Aorta (tissue), 5 donors: ENCODE results near the gene SNED1. TPM values are rescaled to one million over a fixed set of nuclear protein-coding genes. Genes with fewer than 3 reads are reported as not detected.
"Not testable (repeated sequence)": the region's sequence is repeated elsewhere in the genome, so short reads cannot be mapped to it uniquely, and the experiment has no call there.

Experiments used
- ATAC-seq: fragments of 200-7000 bp; cut with Tn5 transposase; one replicate; pipeline ENCODE4 v1.9.1; 2022; ENCODE audit warnings: moderate library complexity; ENCODE audit not compliant: low FRiP score
- DNase-seq, 2 donors: peaks; one replicate each; pipeline ENCODE4 v3.0.0-alpha.2; 2020
- H3K27ac ChIP-seq, 2 donors: one replicate each; pipeline ENCODE4 v1.5.1; 2013; ENCODE audit warnings: low read length in 2 of 2, mild to moderate bottlenecking in 2 of 2, moderate library complexity in 2 of 2, control low read depth in 1 of 2, inconsistent platforms in 1 of 2, low read depth in 1 of 2
- H3K27me3 ChIP-seq, 2 donors: one replicate each; pipeline ENCODE4 v1.6.1; 2013; ENCODE audit warnings: control low read depth in 1 of 2, low read length in 1 of 2, mild to moderate bottlenecking in 1 of 2, moderate library complexity in 1 of 2; ENCODE audit not compliant: insufficient read depth in 2 of 2, control insufficient read depth in 1 of 2
- H3K36me3 ChIP-seq, 2 donors: one replicate each; pipeline ENCODE4 v1.6.1; 2013; ENCODE audit warnings: control low read depth in 1 of 2, low read length in 1 of 2, mild to moderate bottlenecking in 1 of 2; ENCODE audit not compliant: insufficient read depth in 2 of 2, control insufficient read depth in 1 of 2
- H3K4me1 ChIP-seq, 2 donors: one replicate each; pipeline ENCODE4 v1.6.1; 2013; ENCODE audit warnings: low read length in 2 of 2, control low read depth in 1 of 2, mild to moderate bottlenecking in 1 of 2, moderate library complexity in 1 of 2; ENCODE audit not compliant: insufficient read depth in 2 of 2, control insufficient read depth in 1 of 2
- H3K4me3 ChIP-seq, 2 donors: one replicate each; pipeline ENCODE4 v1.5.1; 2013; ENCODE audit warnings: low read length in 2 of 2, control low read depth in 1 of 2, mild to moderate bottlenecking in 1 of 2
- H3K9me3 ChIP-seq: one replicate; pipeline ENCODE4 v1.6.1; 2013; ENCODE audit warnings: mild to moderate bottlenecking, low read length; ENCODE audit not compliant: control insufficient read depth
- WGBS, 2 donors: extraction: QIAGEN DNeasy Blood & Tissue Kit; methylation state at CpG; one replicate each; pipeline ENCODE4 v1.1.7; 2013; 5-methylcytosine and 5-hydroxymethylcytosine counted together
- intact Hi-C, 2 donors: fragments of 100-400 bp; cut with DNase I; formaldehyde crosslinking; loops; one replicate each; pipeline versions ENCODE4 v1.14.2 to v1.15.0; 2022
- polyA plus RNA-seq, 2 donors: library from polyadenylated mRNA; stranded (reverse); fragments of 200-250 nt; gene quantifications; one replicate each; pipeline ENCODE4 v1.2.3, GENCODE V29; 2013
- total RNA-seq, 2 donors: library from RNA; stranded (reverse); fragmentation: NEBNext Ultra II Directional; extraction: Animal tissue kit (Norgen Biotek cat#: 25700); gene quantifications; one replicate each; pipeline ENCODE4 v1.2.1, GENCODE V29; 2021
- donor health status: healthy with polysubstance abuse.
- donor health status: Bipolar disorder and iron deficiency.
- donor health status: DM: no; HTN: no; CAD: no.
- donor health status: DM: no; HTN: no; CAD: no.
- donor health status: DM: yes; HTN: yes; CAD: no.

SNED1 gene
- total and polyA plus RNA-seq, 4 donors, result 5.9 to 149 (median 67.4) TPM

GRCh38 chr2:240970104-240970503 is 28.3 kb upstream of the SNED1 start:
- 91 to 94% methylated on average over 3 of the region's 3 CpGs for WGBS, 2 donors
- intact Hi-C loops, result no loop called here
- no peak for ATAC-seq
- no peak overlapping the region for H3K27ac ChIP-seq
- H3K4me1 ChIP-seq, result no peaks in the 10 kb centered on the region
- DNase-seq, result no peak
- no peaks in the 10 kb centered on the region for H3K27me3 ChIP-seq
- no peaks in the 10 kb centered on the region for H3K36me3 ChIP-seq
- H3K9me3 ChIP-seq, result no peaks in the 10 kb centered on the region
- no peak overlapping the region for H3K4me3 ChIP-seq

DNA sequence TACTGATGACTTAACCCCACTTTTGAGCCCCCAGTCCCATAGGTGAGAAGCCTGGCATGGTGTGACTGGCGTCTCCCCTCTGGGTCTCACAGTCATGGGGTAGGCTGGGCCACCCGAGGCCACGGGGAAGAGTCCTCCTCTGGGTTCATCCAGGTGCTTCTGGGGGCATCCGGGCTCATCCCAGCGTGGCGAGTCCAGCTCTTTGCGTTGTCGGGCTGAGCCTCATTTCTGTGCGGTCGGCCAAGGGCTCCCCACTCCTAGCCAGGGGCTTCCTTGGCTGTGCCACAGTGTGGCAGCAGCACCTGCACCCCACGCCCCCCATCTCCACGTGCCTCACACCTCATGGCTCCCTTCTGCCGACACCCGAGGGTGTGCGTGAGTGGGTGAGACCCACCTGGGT is 27.6 kb upstream of the SNED1 start:
- DNase-seq (peak in 1 of 2 donors; percentile 26), ATAC-seq (no peak)
- intact Hi-C loops, result no loop called here
- Histone ChIP-seq H3K4me1 (no peaks in the 10 kb centered on the region), H3K36me3 (no peaks in the 10 kb centered on the region), H3K9me3 (no peaks in the 10 kb centered on the region), H3K27me3 (no peaks in the 10 kb centered on the region), H3K4me3 (no peak overlapping the region), H3K27ac (no peak overlapping the region)
- WGBS, 2 donors, result 84 to 92% methylated on average over 15 of the region's 15 CpGs

GRCh38 chr2:240972201-240972600 is 26.2 kb upstream of the SNED1 start:
- H3K27me3 ChIP-seq, result no peaks in the 10 kb centered on the region
- intact Hi-C loops, result no loop called here
- WGBS, 2 donors, result 77 to 80% methylated on average over 11 of the region's 11 CpGs
- H3K36me3 ChIP-seq, result no peaks in the 10 kb centered on the region
- ATAC-seq (peak; percentile 52), DNase-seq (no peak)
- no peaks in the 10 kb centered on the region for H3K9me3 ChIP-seq
- H3K27ac ChIP-seq, result no peak overlapping the region
- no peak overlapping the region for H3K4me3 ChIP-seq
- no peaks in the 10 kb centered on the region for H3K4me1 ChIP-seq

- ATAC-seq (peak; percentile 48), DNase-seq (peak in 1 of 2 donors; percentile 39)
- 42 to 50% methylated on average over 17 of the region's 17 CpGs for WGBS, 2 donors
- Histone ChIP-seq H3K4me1 (no peaks in the 10 kb centered on the region), H3K27ac (no peak overlapping the region), H3K4me3 (no peak overlapping the region), H3K36me3 (no peaks in the 10 kb centered on the region), H3K27me3 (no peaks in the 10 kb centered on the region), H3K9me3 (no peaks in the 10 kb centered on the region)
- intact Hi-C loops, result no loop called here
Observed at GRCh38 chr2:240972636-240973521, 25.5 kb upstream of the SNED1 start.

GRCh38 chr2:240974771-240975572 is 23.4 kb upstream of the SNED1 start:
- no peak for ATAC-seq
- intact Hi-C loops, result no loop called here
- DNase-seq, result no peak
- H3K9me3 ChIP-seq, result no peaks in the 10 kb centered on the region
- WGBS, 2 donors, result 76 to 78% methylated on average over 10 of the region's 10 CpGs
- no peaks in the 10 kb centered on the region for H3K4me1 ChIP-seq
- H3K4me3 ChIP-seq, result no peak overlapping the region
- H3K36me3 ChIP-seq, result no peaks in the 10 kb centered on the region
- H3K27ac ChIP-seq, result no peak overlapping the region
- H3K27me3 ChIP-seq, result no peaks in the 10 kb centered on the region

DNA sequence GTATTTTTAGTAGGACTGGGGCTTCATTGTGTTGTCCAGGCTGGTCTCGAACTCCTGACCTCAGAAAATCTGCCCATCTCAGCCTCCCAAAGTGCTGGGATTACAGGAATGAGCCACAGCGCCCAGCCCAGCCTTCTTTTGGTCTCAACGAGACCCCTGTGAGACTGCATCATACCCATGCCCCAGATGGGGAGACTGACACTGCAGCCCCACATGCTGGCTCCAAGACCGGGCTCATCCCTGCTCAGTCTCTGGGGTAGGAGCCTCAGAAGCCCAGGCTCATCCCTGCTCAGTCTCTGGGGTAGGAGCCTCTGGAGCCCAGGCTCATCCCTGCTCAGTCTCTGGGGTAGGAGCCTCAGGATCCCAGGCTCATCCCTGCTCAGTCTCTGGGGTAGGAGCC is 22.5 kb upstream of the SNED1 start:
- H3K27ac ChIP-seq, intact Hi-C loops, H3K4me1 ChIP-seq, H3K9me3 ChIP-seq, H3K36me3 ChIP-seq, DNase-seq, H3K4me3 ChIP-seq, ATAC-seq, H3K27me3 ChIP-seq: not testable (repeated sequence)
- 73 to 80% methylated on average over 4 of the region's 4 CpGs for WGBS, 2 donors

DNA sequence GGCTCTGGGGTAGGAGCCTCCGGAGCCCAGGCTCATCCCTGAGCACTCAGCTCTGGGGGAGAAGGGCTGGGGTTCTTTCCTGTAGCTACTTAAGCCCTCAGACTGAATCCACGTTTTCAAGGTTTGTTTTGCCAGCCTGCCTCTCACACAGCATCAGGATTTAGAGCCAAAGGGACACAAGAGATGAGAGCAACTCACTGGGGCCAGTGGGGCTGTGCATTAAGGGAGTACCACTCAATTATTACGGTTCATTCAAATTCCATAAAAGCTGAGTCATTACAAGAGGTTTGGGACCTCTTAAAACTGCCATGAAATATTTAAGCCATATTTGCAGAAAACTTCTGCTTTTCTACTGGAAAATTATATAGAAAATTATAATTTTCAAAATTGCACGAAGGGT is 17.1 kb upstream of the SNED1 start:
- H3K9me3 ChIP-seq, result no peaks in the 10 kb centered on the region
- no peak for ATAC-seq
- intact Hi-C loops, result no loop called here

GRCh38 chr2:240981871-240982800 is 16.3 kb upstream of the SNED1 start:
- H3K9me3 ChIP-seq, result no peaks in the 10 kb centered on the region
- DNase-seq (peak; percentile 37 to 55), ATAC-seq (peak; percentile 37)
- H3K27me3 ChIP-seq, result no peaks in the 10 kb centered on the region
- H3K36me3 ChIP-seq, result no peaks in the 10 kb centered on the region
- no peak overlapping the region for H3K4me3 ChIP-seq
- no peak overlapping the region for H3K27ac ChIP-seq
- intact Hi-C loops, result no loop called here
- 82% methylated on average over 25 of the region's 25 CpGs for WGBS, 2 donors
- no peaks in the 10 kb centered on the region for H3K4me1 ChIP-seq

More for the DNA sequence above, 17.1 kb upstream of the SNED1 start:
- peak in 1 of 2 donors; percentile 14 for DNase-seq
- no peaks in the 10 kb centered on the region for H3K4me1 ChIP-seq
- H3K4me3 ChIP-seq, result no peak overlapping the region
- WGBS, 2 donors, result 36 to 43% methylated on average over 4 of the region's 4 CpGs
- no peaks in the 10 kb centered on the region for H3K36me3 ChIP-seq
- H3K27me3 ChIP-seq, result no peaks in the 10 kb centered on the region
- H3K27ac ChIP-seq, result no peak overlapping the region
